Karpas-422 (cell line): ENCODE measurements around the gene MTNR1A. TPM values are rescaled to one million over a fixed set of nuclear protein-coding genes. Genes with fewer than 3 reads are reported as not detected.

ENCODE experiments used
- DNase-seq: peaks from one replicate; pipeline ENCODE4 v3.0.0-alpha.2; 2015
- H2AFZ ChIP-seq: fragments of 200-600 bp; sonication (generic); 2 replicates; pipeline ENCODE4 v1.6.1; 2014; ENCODE audit warnings: antibody characterized with exemption, low read length, mixed read lengths
- H3K27ac ChIP-seq: fragments of 200-600 bp; sonication (generic); 2 replicates; pipeline ENCODE4 v1.5.1; 2014; ENCODE audit warnings: mild to moderate bottlenecking, low read length, moderate library complexity
- H3K27me3 ChIP-seq: fragments of 200-600 bp; sonication (generic); 2 replicates; pipeline ENCODE4 v1.6.1; 2014; ENCODE audit warnings: low read length, mixed read lengths
- H3K36me3 ChIP-seq: fragments of 200-600 bp; sonication (generic); 2 replicates; pipeline ENCODE4 v1.6.1; 2014; ENCODE audit warnings: low read length, mixed read lengths; ENCODE audit not compliant: insufficient read depth
- H3K4me1 ChIP-seq: fragments of 200-600 bp; sonication (generic); 2 replicates; pipeline ENCODE4 v1.6.1; 2014; ENCODE audit warnings: mild to moderate bottlenecking, low read length, mixed read lengths
- H3K4me2 ChIP-seq: fragments of 200-600 bp; sonication (generic); 2 replicates; pipeline ENCODE4 v1.6.1; 2014; ENCODE audit warnings: low read length, low read depth, mild to moderate bottlenecking; ENCODE audit not compliant: poor library complexity, severe bottlenecking
- H3K4me3 ChIP-seq: fragments of 200-600 bp; sonication (generic); 2 replicates; pipeline ENCODE4 v1.5.1; 2014; ENCODE audit warnings: mild to moderate bottlenecking, antibody characterized with exemption, low read length, mixed read lengths
- H3K79me2 ChIP-seq: fragments of 200-600 bp; sonication (generic); 2 replicates; pipeline ENCODE4 v1.6.1; 2014; ENCODE audit warnings: mild to moderate bottlenecking, low read length, mixed read lengths
- H3K9ac ChIP-seq: fragments of 200-600 bp; sonication (generic); 2 replicates; pipeline ENCODE4 v1.6.0; 2014; ENCODE audit warnings: low read length
- H3K9me2 ChIP-seq: fragments of 200-600 bp; sonication (generic), shearing (Covaris generic); replicated peaks from 2 replicates; pipeline ENCODE4 v1.6.0; 2014; ENCODE audit warnings: mild to moderate bottlenecking, low read length, moderate library complexity; ENCODE audit not compliant: insufficient read depth
- H3K9me3 ChIP-seq: fragments of 300-700, 200-600 bp; sonication (generic); 2 replicates; pipeline ENCODE4 v1.6.1; 2014; ENCODE audit warnings: low read length, mixed read lengths
- H4K20me1 ChIP-seq: fragments of 200-600 bp; sonication (generic); 2 replicates; pipeline ENCODE4 v1.6.1; 2014; ENCODE audit warnings: mild to moderate bottlenecking, antibody characterized with exemption, low read length, low read depth; ENCODE audit not compliant: insufficient read depth
- small RNA-seq: library from RNA; depleted of rRNA; stranded (forward); fragments of <200 nt; gene quantifications from one replicate; pipeline ENCODE3, GENCODE V24; 2014
- total RNA-seq: library from RNA; depleted of rRNA; stranded (reverse); fragments of >200 nt; shearing (Covaris generic); gene quantifications from 2 replicates; pipeline ENCODE4 v1.2.3, GENCODE V29; 2014; ENCODE audit warnings: low replicate concordance; rRNA removed

Gene MTNR1A
- total RNA-seq, 1 experiment from 2014 or later, result not detected

DNA sequence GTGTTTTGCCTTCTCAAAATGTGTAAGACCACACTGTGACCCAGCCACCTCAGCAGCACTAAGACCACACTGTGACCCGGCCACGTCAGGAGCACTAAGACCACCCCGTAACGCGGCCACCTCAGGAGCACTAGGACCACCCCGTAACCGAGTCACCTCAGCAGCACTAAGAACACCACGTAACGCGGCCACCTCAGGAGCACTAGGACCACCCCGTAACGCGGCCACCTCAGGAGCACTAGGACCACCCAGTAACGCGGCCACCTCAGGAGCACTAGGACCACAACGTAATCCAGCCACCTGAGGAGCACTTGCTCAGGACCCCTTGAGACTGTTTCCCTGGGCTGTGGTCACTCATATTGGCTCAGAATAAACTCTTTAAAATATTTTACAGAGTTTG lies 71.7 kb downstream of the MTNR1A start:
- H3K4me2 ChIP-seq, result no peak overlapping the region
- H3K79me2 ChIP-seq, result no peaks in the 10 kb centered on the region
- H3K9me3 ChIP-seq, result no peaks in the 10 kb centered on the region
- H3K4me3 ChIP-seq, result no peak overlapping the region
- H3K27ac ChIP-seq, result no peak overlapping the region
- DNase-seq, result no peak
- no peak overlapping the region for H2AFZ ChIP-seq
- H3K36me3 ChIP-seq, result no peaks in the 10 kb centered on the region
- no peak overlapping the region for H3K9ac ChIP-seq
- H3K9me2 ChIP-seq, result no peaks in the 10 kb centered on the region
- H4K20me1 ChIP-seq, result no peaks in the 10 kb centered on the region
- H3K27me3 ChIP-seq, result no peaks in the 10 kb centered on the region
- H3K4me1 ChIP-seq, result no peaks in the 10 kb centered on the region

Small RNA genes within 50 kb of the gene (small RNA-seq; reads per million reads assigned to genes)
- gene RNU6-1055P, result not detected

Other genes starting within 250 kb of the MTNR1A start
- gene FAT1, start 168.3 kb upstream of the MTNR1A start, total RNA-seq, result 0.15 TPM in 1 of 2 replicates, not detected in the other